Fibroblast of peridontal ligament (primary cell): ENCODE measurements around the gene ZDHHC13.
A peak's percentile ranks its signal among the peaks of the same experiment; 100 is the strongest.

Experiments
- DNase-seq: peaks from one replicate; pipeline ENCODE4 v3.0.0-alpha.2; 2010; ENCODE audit errors: extremely low read depth

The ZDHHC13 gene

DNA sequence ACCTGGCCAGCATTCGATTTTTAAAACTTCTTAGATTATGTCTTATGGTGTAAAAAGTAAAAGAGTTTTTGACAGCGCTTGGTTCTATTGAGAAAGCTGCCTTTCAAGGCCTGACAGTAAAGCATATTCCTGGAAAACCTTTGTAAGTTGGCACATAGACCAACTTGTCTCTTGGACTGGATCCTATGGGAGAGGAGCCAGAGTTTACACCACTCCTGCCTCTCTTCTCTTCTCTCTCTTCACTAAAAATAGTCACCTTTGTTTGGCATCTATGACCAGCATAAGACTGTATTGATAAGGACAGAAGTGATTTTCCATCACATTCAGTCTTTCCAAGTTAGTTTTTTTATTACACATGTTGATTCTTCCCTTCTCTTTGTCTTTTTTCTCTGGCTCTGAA lies 51.1 kb downstream of the ZDHHC13 start:
- no peak for DNase-seq

DNA sequence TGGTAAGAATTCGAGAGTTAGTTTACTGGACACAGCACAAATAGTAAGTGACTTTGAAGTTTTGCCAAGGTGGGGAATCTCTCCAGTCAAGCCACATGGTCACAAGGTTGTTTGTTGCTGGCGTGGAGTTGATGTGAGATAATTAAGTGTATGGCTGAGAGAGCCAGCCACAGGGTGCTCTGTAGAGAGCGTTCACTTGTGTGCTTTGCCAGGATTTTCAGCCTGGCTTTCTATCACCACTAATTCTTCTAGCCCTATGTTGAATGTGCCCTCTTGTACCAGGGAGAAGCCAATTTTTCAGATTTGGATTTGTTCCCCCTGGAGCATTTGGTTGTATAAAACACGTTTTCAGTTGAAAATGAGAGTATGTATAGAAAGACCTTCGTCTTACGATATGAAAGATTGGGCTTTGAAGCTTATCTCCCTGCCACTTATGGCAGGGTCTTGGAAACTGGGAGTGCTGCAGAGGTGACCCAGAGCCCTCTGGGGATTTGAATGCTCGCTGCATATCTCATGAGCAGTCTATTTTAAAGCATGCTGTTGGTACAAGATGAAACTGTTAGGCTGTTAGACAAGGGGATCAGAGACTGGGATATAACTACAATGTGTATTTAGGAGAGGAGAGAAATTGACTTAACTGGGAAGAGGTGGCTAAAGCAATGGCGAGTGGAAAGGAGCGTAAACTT lies 56.2 kb downstream of the ZDHHC13 start:
- no peak for DNase-seq

DNA sequence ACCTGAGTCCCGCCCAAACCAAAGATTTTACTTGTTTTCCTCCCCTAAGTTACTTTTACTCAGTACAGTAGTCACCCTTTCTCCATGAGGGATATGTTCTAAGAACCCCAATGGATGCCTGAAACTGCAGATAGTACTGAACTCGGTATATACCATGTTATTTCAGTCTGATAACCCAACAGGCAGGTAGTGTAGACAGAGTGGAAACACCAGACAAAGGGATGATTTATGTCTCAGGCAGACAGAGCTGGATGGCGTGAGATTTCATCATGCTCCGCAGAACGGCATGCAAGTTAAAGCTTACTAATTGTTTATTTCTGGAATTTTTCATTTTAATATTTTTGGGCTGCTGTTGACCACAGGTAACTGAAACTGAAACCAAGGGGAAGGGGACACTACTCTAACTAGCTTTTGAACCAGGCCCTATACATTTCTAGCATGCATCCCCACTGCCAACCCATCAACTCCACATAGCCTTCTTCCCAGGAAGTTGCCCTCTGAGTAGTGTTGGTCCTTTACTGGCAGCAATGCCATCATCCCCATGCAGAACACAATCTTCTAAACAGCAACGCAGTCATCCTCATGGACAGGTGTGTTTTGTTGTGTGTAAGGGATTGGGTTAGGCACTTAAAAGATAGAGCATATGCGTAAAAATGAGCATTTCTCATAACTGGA lies 57.1 kb downstream of the ZDHHC13 start:
- no peak for DNase-seq

DNA sequence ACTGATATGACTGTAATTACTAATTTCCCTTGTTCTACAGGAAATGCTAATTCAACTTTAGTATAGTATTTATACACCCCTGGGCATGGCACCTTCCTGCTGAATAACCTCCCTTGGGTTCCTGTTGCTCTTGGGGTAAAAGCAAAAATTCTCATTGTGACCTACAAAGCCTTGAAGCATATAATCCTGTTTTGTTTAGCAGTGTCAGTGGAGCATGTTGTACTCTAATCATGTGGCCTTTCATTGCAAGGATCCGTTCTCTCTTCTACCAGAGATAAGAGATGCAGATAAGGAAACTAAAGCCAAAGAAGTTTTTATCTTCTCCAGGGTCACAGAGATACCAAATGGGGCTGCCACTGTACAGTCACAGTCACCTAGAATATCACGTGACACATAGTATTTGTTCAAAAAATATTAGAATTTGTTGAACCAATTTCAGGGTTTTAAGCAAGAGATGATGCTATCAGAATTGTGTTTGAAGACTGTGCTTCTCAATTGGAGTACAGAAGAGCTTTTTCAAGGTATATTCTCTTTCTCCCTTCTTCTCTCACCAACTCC lies 59.7 kb downstream of the ZDHHC13 start:
- DNase-seq, result no peak

DNA sequence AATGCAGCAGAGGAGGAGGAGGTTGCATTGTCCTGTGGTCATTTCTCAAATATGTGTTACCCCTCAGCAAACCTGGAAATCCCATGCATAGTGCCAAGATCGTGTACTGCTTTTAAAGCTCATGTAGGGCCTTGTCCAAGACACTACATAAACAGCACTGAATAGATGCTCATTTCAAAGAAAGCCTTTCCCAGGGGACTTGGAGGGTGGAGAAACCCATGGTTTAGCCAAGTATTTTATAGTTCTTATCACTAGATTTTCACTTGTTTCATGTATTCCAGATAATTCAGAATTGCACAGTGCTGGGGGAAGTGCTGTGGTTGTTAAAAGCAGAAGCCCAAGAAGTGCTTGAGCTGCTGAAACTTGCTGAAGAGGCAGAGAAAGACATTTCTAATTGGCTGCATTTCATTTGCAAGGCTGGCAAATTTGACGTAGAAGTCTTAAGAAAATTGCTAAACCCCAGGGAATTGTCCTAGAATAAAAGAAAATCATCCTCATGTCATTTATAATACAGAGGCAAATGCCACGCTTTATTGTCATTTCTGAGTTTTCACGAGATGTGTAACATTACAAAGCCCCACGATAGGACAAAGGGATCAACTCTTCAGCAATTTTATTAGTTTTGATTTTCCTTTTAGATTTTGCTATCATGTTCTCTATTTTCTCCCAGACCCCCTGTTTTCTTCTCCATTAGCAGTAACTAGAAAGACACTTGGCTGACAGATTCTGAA lies 64.7 kb downstream of the ZDHHC13 start:
- no peak for DNase-seq

DNA sequence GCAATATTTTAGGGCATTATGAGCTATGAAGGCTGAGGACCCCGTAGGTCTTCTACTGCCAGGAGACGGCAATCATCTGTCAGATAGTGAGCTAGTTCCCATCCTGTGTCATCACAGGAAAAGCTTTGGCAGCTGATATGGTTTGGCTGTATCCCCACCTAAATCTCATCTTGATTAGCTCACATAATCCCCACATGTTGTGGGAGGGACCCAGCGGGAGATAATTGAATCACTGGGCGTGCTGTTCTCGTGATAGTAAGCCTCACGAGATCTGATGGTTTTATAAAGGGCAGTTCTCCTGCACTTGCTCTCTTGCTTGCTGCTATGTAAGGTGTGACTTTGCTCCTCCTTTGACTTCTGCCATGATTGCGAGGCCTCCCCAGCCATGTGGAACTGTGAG lies 66.7 kb downstream of the ZDHHC13 start:
- no peak for DNase-seq

DNA sequence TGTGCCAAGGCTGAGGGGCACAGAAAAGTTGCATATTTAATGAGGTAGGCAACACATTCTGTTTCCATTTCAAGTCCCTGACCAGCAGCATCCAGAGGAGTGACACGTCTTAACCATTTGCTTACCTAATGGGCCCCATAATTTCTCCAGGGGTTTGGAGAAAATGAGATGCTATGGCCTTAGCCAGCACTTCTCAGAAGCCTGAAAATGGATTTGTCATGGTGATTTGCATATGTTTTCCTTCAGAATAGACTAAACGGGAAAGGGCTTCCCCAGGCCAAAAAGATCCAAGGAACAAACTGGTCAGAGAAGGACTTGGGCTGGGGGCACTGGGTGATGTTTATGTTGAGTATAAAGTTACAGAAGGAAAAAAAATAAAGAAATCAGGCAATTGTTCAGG lies 68.1 kb downstream of the ZDHHC13 start:
- DNase-seq, result no peak

DNA sequence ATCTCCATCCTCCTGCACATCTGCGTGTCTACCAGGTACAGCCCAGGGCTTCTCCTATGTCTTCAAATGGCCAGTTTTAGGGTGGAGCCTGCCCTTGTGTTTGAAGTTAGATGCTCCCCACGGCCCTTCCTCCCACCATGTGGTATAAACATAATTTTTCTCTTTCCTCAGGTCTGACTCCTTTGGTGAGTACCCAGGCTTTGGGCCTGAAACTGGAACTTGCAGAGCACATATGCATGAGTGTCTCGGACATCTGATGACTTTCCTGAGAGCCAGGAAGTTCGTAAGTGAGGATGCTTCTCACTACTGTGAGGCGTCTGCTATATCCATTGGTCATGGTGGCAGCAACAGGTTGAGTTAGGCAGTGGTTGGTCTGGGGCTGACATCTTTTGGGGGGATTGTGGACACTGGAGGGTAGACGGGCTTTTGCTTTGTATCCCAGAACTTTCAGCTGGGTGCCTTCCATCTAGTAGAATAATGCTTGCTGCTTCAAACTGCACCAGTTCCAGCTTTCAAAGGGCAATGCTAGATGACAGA lies 68.6 kb downstream of the ZDHHC13 start:
- DNase-seq, result no peak

DNA sequence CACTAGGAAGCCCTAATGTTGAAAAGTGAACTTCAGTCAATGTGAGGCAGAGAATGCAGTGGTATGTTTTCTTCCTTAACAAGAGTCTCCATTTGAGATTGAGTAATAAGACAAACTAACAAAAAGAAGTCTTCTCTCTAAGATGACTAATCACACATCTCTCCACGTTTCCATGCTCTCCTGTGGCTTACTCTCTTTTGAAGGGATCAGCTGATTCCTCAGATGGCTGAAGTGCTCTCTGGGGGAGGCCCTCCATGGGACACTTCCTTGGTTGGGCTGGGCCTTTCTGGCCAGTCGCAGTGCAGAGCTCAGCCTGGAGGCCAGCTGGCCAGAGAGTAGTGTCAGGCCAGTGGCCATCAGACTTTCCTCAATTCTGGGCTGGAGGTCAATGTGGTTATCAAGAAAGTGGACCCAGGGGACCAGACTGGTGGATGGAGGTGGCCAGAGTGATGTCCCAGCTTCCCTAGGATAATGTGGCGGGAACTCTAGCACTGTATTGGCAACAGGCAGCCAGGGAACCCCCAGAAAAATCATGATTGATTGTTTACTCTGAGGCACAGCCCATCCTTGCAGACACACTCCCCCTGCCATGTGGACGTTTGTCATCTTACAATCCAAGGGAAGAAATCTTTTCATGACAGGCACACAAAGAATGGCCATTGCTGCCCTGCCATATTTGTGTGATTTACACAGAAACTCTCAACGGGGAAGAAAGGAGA lies 70.3 kb downstream of the ZDHHC13 start:
- DNase-seq, result peak; percentile 36

DNA sequence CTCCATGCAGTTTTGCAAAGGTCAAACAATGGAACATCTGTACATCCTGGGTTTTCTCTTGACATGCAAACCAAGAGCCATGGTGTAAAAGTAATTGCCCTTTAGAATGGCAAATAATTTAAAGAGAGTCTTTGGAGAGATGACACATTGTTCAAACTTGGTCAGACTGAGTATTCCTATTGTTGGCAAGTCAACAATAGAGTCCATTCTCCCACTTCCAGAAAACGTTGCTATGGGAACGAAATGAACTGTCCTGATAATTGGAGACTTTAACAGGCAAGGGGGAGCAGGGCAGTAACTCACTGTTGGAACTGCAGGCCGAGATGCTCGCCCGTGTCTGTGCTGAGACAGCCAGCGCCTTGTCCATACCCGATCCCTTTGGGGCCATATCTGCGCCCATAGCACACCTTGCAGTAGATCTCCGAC lies 70.9 kb downstream of the ZDHHC13 start:
- no peak for DNase-seq

DNA sequence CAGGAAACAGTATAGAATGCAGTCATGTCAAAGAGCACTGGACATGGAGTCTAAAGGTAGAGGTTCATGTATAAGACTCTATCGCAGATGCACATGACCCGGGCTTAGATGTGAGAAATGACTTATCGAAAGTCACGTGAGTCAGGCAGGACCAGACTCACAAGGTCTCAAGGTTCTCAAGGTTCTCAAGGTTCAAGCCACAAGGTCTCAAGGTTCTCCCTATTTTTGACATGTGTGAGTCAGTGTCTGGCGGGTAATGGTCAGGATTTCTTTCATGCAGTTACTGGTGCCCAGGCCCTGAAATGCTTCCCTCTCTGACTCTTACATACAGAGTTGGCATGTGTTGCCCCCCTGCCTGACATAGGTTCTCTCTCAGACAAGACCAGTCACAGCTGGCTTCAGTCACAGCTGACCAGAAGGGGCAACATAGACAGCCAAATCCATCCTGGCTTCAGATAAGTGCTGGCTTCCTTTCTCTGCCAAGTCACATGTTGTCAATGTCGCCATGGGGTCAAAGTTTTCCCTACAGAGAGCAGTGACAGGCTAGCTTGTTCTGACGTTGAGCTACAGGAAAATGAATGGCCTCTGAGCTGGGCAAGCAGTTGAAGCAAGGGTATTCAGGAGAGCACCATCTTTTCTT lies 74.7 kb downstream of the ZDHHC13 start:
- no peak for DNase-seq

DNA sequence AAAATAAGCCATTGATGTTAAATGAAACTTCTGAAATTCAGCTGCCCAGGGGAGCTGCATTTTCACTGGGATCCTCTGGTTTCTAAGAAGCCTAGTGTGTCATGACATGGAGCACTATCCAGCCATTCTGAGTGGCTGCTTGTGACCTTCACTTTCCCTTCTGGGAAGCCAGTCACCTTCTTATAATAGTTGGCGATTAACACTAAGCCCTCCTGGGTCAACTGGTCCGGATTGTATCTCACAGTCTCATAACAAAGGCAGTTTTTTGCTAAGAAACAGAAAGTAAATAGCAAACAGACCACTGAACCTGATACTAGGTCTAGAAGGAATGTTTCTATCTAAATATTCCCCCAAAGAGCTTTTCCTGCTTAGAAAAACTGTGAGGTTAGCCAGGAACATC lies 76.9 kb downstream of the ZDHHC13 start:
- DNase-seq, result peak; percentile 19

DNA sequence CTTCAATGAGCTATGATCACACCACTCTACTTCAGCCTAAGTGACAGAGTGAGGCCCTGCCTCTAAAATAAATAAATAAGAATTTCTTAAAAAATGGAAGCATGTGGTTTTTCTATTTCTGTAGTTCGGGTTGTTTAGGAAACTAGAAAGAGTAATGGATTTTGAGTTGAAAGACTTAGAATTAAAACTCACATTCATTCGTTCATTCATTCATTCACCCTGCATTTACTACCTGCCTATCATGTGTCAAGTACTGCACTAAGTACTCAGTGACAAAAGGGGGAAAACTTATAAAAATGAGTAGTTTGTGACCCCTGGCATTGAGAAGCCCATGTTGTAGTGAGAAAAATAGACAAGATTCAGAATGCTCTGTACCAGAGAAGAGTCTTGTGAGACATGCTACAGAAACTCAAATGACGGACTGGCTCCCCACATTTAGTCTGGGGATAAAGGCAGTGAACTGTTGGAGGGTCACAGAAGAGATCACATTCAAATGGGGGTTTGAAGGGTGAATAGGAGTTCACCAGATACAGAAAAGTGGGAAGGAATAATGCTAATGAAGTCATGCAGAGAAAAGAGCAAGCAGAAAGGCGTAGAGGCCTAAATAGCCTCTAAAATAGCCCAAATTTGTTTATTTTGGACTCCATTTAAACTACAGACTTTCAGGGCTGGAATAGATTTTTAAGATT lies 77.8 kb downstream of the ZDHHC13 start:
- DNase-seq, result no peak

DNA sequence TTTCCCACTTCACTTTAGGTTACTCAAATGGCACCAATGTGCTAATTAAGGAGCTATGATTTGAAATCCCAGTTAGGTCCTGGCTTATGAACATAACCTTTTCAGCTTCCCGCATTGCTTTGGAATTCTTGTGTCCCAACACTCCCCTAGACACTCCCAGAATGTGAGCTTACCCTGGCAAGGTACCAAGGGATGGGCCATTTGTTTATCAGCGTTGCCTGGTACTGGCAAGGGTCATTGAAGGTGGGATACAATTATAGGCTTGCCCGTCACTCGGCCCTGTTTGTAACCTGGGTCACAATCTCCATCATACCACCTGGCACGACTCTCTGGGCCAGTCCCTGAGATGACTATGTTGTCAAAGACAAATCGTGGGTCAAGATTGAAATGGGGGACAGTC lies 79.5 kb downstream of the ZDHHC13 start:
- DNase-seq, result no peak

DNA sequence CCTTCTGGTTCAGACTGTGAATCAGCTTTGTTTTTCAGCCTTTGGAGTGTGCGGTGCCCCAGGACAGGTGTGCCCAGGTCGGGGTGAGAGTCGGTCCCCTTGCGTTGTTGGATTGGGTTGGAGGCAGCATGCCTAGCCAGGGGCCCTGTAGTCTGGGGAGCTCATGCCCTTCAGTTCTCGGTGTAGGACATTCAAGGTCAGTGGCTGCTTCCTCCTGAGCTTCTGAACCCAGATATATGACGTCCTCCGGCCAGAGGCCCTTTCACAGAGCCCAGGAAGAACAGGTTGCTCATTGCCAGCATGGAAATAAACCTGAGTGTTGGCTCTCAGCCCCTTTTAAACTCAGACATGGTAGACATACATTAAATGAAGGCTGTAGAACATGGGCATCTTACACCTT lies 82.1 kb downstream of the ZDHHC13 start:
- no peak for DNase-seq

DNA sequence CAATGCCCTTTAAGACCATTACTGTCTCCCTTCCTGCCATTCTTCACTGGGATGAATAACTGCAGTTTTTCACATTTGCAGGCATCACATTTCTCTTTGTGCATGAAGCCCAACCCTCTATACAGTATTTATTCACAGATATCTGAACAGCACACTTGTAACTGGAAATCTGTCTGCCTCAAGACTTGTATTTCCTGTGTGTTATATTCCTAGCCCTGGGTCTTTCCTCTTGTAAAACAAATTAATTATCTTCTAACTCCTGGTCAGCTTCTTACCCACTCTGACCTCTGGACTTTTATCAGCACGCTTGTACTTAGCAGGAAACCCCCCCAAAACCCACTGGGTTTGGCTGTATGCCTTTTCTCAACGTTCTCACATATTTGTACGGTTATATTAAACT lies 82.8 kb downstream of the ZDHHC13 start:
- DNase-seq, result no peak

DNA sequence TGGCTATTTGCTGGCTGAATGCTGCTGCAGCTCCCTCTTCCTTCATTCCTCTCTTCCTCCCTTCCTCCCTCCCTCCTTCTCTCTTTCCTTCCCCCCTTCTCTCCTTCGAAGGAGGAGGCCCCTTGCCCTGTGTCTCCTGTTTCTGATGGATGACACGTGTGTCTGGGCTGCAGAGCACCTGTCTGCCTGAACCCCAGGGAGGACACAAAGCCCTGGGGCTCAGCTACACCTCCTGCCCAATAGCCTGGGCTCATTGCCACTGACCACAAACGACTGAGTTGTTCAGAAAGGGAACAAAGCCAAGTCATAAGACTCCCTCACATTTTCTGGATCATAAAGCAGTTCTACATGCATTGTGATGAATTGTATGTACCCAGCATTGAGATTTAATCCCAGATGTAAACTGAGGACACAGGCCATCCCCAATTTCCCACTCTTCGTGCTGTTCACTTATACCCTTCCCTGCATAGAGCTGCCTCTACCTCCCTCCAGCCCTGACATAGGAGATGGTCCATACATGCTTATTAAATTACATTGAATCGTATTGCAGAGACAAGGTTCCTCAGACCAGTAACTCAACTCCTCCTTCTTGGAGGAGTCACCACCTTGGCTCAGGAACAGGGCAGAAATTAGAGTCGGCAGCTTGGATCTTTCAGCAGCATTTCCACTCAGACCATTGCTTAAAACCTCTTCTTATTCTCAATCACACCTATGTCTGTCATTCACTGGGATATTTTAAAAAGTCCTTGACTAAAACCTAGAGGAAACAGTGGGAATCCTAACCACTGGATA lies 83.6 kb downstream of the ZDHHC13 start:
- DNase-seq, result peak; percentile 74

DNA sequence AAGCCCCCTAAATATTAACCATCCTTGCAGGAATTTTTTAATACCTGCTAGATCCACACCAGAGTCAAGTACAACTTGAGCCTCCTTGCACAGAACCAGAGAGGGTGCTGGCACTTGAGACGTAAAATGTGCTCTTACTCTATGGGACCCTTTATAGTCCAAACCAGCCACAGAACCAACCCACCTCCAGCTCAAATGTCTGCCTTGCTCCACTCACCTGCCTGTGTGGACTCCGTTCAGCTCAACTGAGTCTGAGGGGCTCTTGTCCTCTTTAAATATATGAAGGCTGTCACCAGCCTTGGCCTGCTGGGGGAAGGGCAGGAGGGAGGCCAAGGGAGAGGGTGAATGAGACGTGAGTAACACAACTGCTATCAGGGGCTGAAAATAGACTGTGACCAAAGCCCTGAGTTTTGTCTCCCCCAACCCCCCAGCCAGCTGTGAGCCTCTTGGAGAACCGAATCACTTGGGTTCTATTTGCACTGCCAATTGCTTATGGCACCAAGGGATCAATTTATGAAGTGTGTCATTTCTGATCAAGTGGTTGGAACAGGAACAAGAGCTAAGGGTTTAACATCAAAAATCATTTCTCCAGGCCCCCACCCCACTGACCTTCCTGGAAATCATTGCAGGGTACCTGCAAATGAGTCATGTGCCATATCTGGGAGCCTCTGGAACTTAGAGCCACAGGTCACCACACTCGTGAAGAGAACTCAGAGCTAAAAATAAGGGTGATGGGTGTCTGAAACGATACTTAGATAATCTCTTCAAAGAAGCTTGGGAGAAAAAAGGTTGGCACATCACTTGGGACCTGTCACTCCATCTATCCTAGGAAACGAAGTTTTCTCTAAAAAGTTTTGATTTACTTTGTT lies 85.0 kb downstream of the ZDHHC13 start, which contains the start of gene CSRP3:
Gene CSRP3 (minus strand): TSS at position 247 of the 869 bp plus-strand sequence. CDS start 9,535 bp downstream, outside the sequence.
- DNase-seq, result no peak

DNA sequence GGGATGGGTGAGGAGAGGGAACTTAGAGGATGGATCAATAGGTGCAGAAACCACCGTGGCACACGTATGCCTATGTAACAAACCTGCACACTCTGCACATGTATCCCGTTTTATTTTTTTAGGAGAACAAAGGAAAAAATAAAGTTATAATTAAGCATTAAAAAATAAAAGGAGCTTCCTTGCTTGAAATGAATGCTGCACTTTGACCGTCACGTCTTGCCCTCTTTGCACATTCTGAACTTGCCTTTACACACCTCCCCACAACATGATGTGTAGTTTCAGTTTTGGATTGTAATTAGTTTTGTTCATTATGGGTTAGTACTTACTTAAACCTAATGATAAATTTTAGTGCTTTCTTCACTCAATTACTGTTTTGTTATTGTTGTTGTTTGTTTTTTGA lies 87.9 kb downstream of the ZDHHC13 start:
- DNase-seq, result no peak
